H1 (cell line): ENCODE results near the gene ADGRF1.

ENCODE experiments used
- CTCF ChIP-seq, 3 experiments: IDR thresholded peaks; 1 replicate in 2 of 3; 2 replicates in 1 of 3; pipeline versions ENCODE4 v1.5.1 to v1.6.1; 2011; ENCODE audit warnings: low read length in 3 of 3, mild to moderate bottlenecking in 3 of 3, inconsistent platforms in 2 of 3, low read depth in 1 of 3, moderate library complexity in 1 of 3; ENCODE audit not compliant: insufficient read depth in 1 of 3; ENCODE audit errors: control extremely low read depth in 1 of 3
- POLR2AphosphoS5 ChIP-seq: IDR thresholded peaks from 2 replicates; pipeline ENCODE4 v1.6.1; 2011; ENCODE audit warnings: low read depth, low read length

- TF ChIP-seq POLR2AphosphoS5 (no peak), CTCF (IDR thresholded peaks at IDR 0.05; ENCODE audit: control extremely low read depth in 1 of 3, insufficient read depth in 1 of 3, low read depth in 1 of 3, low read length in 3 of 3) (no peak)
Measured at GRCh38 chr6:47016261-47016660, 25.9 kb downstream of the ADGRF1 start.
